H1 (cell line): ENCODE measurements around the gene ARHGEF10L. TPM values are rescaled to one million over a fixed set of nuclear protein-coding genes. Genes with fewer than 3 reads are reported as not detected.

Source experiments
- CTCF ChIA-PET: fragments of 300-600 bp; sonication (Branson Sonifier 250); formaldehyde crosslinking; loops from one replicate; lab custom pipeline; 2021; ENCODE audit not compliant: partially characterized antibody; lab: Charles Lee
- POLR2A ChIA-PET: fragments of 300-600 bp; sonication (Branson Sonifier 250); formaldehyde crosslinking; loops from one replicate; lab custom pipeline; 2021; ENCODE audit warnings: inconsistent platforms; ENCODE audit not compliant: partially characterized antibody; lab: Charles Lee
- DNase-seq, 2 experiments: peaks; one replicate each; pipeline versions ENCODE4 v3.0.0 to v3.0.0-alpha.2; 2010 to 2022; ENCODE audit warnings: low spot score in 2 of 2, low read depth in 1 of 2, mixed read lengths in 1 of 2
- FAIRE-seq: peaks from 2 replicates; lab custom pipeline; 2011; peaks lifted over from hg19 to GRCh38; lab: Jason Lieb, UNC
- H2AFZ ChIP-seq: 2 replicates; pipeline ENCODE4 v1.8.1; 2012; ENCODE audit warnings: low read length, inconsistent platforms
- H2AK5ac ChIP-seq: 2 replicates; pipeline ENCODE4 v1.6.1; 2013; ENCODE audit warnings: low read depth, low read length
- H2BK120ac ChIP-seq: replicated peaks from 2 replicates; pipeline ENCODE3; 2013; ENCODE audit warnings: low read depth, low read length, inconsistent platforms
- H2BK12ac ChIP-seq: 2 replicates; pipeline ENCODE4 v1.6.1; 2013; ENCODE audit warnings: low read depth, low read length
- H2BK15ac ChIP-seq: 2 replicates; pipeline ENCODE4 v1.6.1; 2013; ENCODE audit warnings: low read length
- H2BK20ac ChIP-seq: 2 replicates; pipeline ENCODE4 v1.6.1; 2013; ENCODE audit warnings: low read length
- H2BK5ac ChIP-seq: 2 replicates; pipeline ENCODE4 v1.6.1; 2013; ENCODE audit warnings: low read depth, low read length
- H3K14ac ChIP-seq: 2 replicates; pipeline ENCODE4 v1.6.1; 2013; ENCODE audit warnings: inconsistent platforms; ENCODE audit not compliant: insufficient read length
- H3K18ac ChIP-seq: 2 replicates; pipeline ENCODE4 v1.6.1; 2013; ENCODE audit warnings: low read length; ENCODE audit errors: extremely low read depth
- H3K23ac ChIP-seq: 2 replicates; pipeline ENCODE4 v1.6.1; 2013; ENCODE audit warnings: inconsistent platforms; ENCODE audit not compliant: insufficient read length
- H3K23me2 ChIP-seq: 2 replicates; pipeline ENCODE4 v1.6.1; 2013; ENCODE audit warnings: low read depth, low read length
- H3K27ac ChIP-seq: 2 replicates; pipeline ENCODE4 v1.6.1; 2011; ENCODE audit warnings: low read depth, low read length, inconsistent platforms
- H3K27me3 ChIP-seq, 4 experiments: replicated peaks in 1 of 4; 1 replicate in 1 of 4; 2 replicates in 3 of 4; pipeline versions ENCODE4 v1.6.1 to v1.8.1; 2011 to 2013; ENCODE audit warnings: low read length in 3 of 4, mild to moderate bottlenecking in 3 of 4, inconsistent platforms in 2 of 4, mixed read lengths in 2 of 4, moderate library complexity in 1 of 4; ENCODE audit not compliant: control insufficient read depth in 3 of 4, insufficient read depth in 3 of 4; ENCODE audit errors: extremely low read depth in 1 of 4
- H3K36me3 ChIP-seq, 4 experiments: 2 replicates each; pipeline versions ENCODE4 v1.6.1 to v1.8.1; 2011 to 2013; ENCODE audit warnings: mild to moderate bottlenecking in 4 of 4, low read length in 3 of 4, moderate library complexity in 2 of 4, control low read depth in 1 of 4, inconsistent platforms in 1 of 4; ENCODE audit not compliant: insufficient read depth in 4 of 4, control insufficient read depth in 2 of 4
- H3K4ac ChIP-seq: replicated peaks from 2 replicates; pipeline ENCODE3; 2013; ENCODE audit warnings: low read length, low read depth, mixed read lengths, inconsistent platforms; ENCODE audit not compliant: insufficient read length
- H3K4me1 ChIP-seq, 4 experiments: replicated peaks in 1 of 4; 1 replicate in 1 of 4; 2 replicates in 3 of 4; pipeline versions ENCODE4 v1.6.1 to v1.8.1; 2011 to 2013; ENCODE audit warnings: low read length in 3 of 4, inconsistent platforms in 2 of 4, mixed read lengths in 1 of 4; ENCODE audit not compliant: insufficient read depth in 4 of 4, control insufficient read depth in 3 of 4
- H3K4me2 ChIP-seq, 2 experiments: 2 replicates each; pipeline versions ENCODE4 v1.6.1 to v1.8.1; 2011 to 2013; ENCODE audit warnings: low read depth in 2 of 2, low read length in 2 of 2, control low read depth in 1 of 2, inconsistent platforms in 1 of 2, mild to moderate bottlenecking in 1 of 2; ENCODE audit not compliant: insufficient read depth in 1 of 2
- H3K4me3 ChIP-seq, 4 experiments: fragments of 200-600, 300-600 bp in 1 of 4; sonication (generic), shearing (Covaris generic), sonication (Bioruptor Twin) in 1 of 4; 2 replicates each; pipeline versions ENCODE4 v1.5.1 to v1.8.1; 2011 to 2016; ENCODE audit warnings: low read length in 4 of 4, low read depth in 3 of 4, control low read depth in 2 of 4, inconsistent platforms in 2 of 4, mild to moderate bottlenecking in 2 of 4, mixed read lengths in 1 of 4, moderate library complexity in 1 of 4; ENCODE audit not compliant: insufficient read depth in 2 of 4; ENCODE audit errors: extremely low read depth in 1 of 4
- H3K56ac ChIP-seq: replicated peaks from 2 replicates; pipeline ENCODE3; 2013; ENCODE audit warnings: low read depth, mild to moderate bottlenecking, mixed read lengths, low read length, inconsistent platforms; ENCODE audit not compliant: insufficient read length
- H3K79me1 ChIP-seq: 2 replicates; pipeline ENCODE4 v1.6.1; 2013; ENCODE audit warnings: low read depth, low read length, control low read depth
- H3K79me2 ChIP-seq, 2 experiments: 2 replicates each; pipeline versions ENCODE4 v1.6.1 to v1.8.1; 2012 to 2013; ENCODE audit warnings: low read length in 2 of 2, mild to moderate bottlenecking in 2 of 2, inconsistent platforms in 1 of 2; ENCODE audit not compliant: insufficient read depth in 2 of 2, control insufficient read depth in 1 of 2
- H3K9ac ChIP-seq, 4 experiments: replicated peaks in 1 of 4; 1 replicate in 1 of 4; 2 replicates in 3 of 4; pipeline versions ENCODE4 v1.6.1 to v1.8.1; 2011 to 2013; ENCODE audit warnings: low read depth in 3 of 4, low read length in 3 of 4, control low read depth in 2 of 4, mild to moderate bottlenecking in 2 of 4, moderate library complexity in 2 of 4, inconsistent platforms in 1 of 4; ENCODE audit errors: extremely low read depth in 1 of 4
- H3K9me3 ChIP-seq, 2 experiments: 2 replicates each; pipeline versions ENCODE4 v1.6.1 to v1.8.1; 2012 to 2013; ENCODE audit warnings: mild to moderate bottlenecking in 2 of 2, moderate library complexity in 2 of 2, control low read depth in 1 of 2, inconsistent platforms in 1 of 2, low read depth in 1 of 2, low read length in 1 of 2, mixed read lengths in 1 of 2; ENCODE audit not compliant: insufficient read depth in 2 of 2
- H4K20me1 ChIP-seq, 2 experiments: replicated peaks in 1 of 2; 2 replicates each; pipeline versions ENCODE3 to v1.8.1; 2011 to 2013; ENCODE audit warnings: inconsistent platforms in 2 of 2, low read length in 2 of 2, mild to moderate bottlenecking in 1 of 2; ENCODE audit not compliant: insufficient read depth in 2 of 2, control insufficient read depth in 1 of 2
- H4K5ac ChIP-seq: 2 replicates; pipeline ENCODE4 v1.6.1; 2013; ENCODE audit warnings: low read length, low read depth, mixed read lengths, inconsistent platforms; ENCODE audit not compliant: insufficient read length
- H4K8ac ChIP-seq: 2 replicates; pipeline ENCODE4 v1.8.0; 2013; ENCODE audit warnings: mild to moderate bottlenecking, moderate library complexity, low read length, inconsistent platforms; ENCODE audit not compliant: insufficient read depth; ENCODE audit errors: extremely low read depth
- H4K91ac ChIP-seq: replicated peaks from 2 replicates; pipeline ENCODE3; 2013; ENCODE audit warnings: low read length, mixed read lengths, inconsistent platforms; ENCODE audit not compliant: insufficient read length
- BCL11A ChIP-seq, 2 experiments: IDR thresholded peaks; one replicate each; pipeline ENCODE4 v1.6.1; 2011; ENCODE audit warnings: low read depth in 2 of 2, low read length in 2 of 2, mild to moderate bottlenecking in 2 of 2
- JUND ChIP-seq: IDR thresholded peaks from 2 replicates; pipeline ENCODE4 v1.6.1; 2011; ENCODE audit warnings: mild to moderate bottlenecking, improper control_type of control experiment, low read length
- MAFK ChIP-seq: IDR thresholded peaks from 2 replicates; pipeline ENCODE4 v1.6.1; 2012; ENCODE audit warnings: low read depth, mild to moderate bottlenecking, improper control_type of control experiment, low read length
- PHF8 ChIP-seq: fragments of 200-600 bp; sonication (generic); conservative IDR thresholded peaks from 2 replicates; pipeline ENCODE4 v1.7.1; 2012; ENCODE audit warnings: low read depth, mild to moderate bottlenecking, inconsistent platforms, low read length, moderate library complexity
- SIRT6 ChIP-seq: IDR thresholded peaks from one replicate; pipeline ENCODE4 v1.7.1; 2012; ENCODE audit warnings: low read length, inconsistent platforms
- YY1 ChIP-seq: IDR thresholded peaks from 2 replicates; pipeline ENCODE4 v1.6.1; 2011; ENCODE audit warnings: low read depth, mild to moderate bottlenecking, low read length
- WGBS, 2 experiments: shearing (Covaris generic) in 1 of 2; methylation state at CpG; one replicate each; pipeline versions ENCODE4 v1.1.6 to v1.1.7; 2013 to 2015; ENCODE audit warnings: low lambda C conversion rate in 2 of 2, mixed read lengths in 2 of 2, inconsistent platforms in 1 of 2, low coverage in 1 of 2, missing lambda C conversion rate in 1 of 2; ENCODE audit not compliant: insufficient replicate concordance in 2 of 2, insufficient coverage in 1 of 2, insufficient read length in 1 of 2; ENCODE audit errors: extremely low coverage in 1 of 2, missing lambda C conversion rate in 1 of 2; 5-methylcytosine and 5-hydroxymethylcytosine counted together
- polyA plus RNA-seq, 7 experiments: library from polyadenylated mRNA; depleted of rRNA in 3 of 7; stranded (reverse) in 5 of 7; unstranded in 2 of 7; fragments of >200 nt in 5 of 7; fragments of 200-250 nt in 2 of 7; gene quantifications; 1 replicate in 5 of 7; 2 replicates in 1 of 7; 4 replicates in 1 of 7; pipeline versions ENCODE4 v1.2.1 to v1.2.3, GENCODE V29; 2011 to 2013; ENCODE audit warnings: missing spikeins in 2 of 7, mixed read lengths in 2 of 7
- total RNA-seq: library from RNA; stranded (reverse); fragmentation: NEBNext Ultra II Directional; extraction: Animal tissue kit (Norgen Biotek cat#: 25700); gene quantifications from 2 replicates; pipeline ENCODE4 v1.2.1, GENCODE V29; 2021

Gene ARHGEF10L
- total and polyA plus RNA-seq, 2 of the 8 experiments (the other 6 are each of a cell fraction or from before 2014, with no cell fraction given): 33.6 to 39.6 TPM

DNA sequence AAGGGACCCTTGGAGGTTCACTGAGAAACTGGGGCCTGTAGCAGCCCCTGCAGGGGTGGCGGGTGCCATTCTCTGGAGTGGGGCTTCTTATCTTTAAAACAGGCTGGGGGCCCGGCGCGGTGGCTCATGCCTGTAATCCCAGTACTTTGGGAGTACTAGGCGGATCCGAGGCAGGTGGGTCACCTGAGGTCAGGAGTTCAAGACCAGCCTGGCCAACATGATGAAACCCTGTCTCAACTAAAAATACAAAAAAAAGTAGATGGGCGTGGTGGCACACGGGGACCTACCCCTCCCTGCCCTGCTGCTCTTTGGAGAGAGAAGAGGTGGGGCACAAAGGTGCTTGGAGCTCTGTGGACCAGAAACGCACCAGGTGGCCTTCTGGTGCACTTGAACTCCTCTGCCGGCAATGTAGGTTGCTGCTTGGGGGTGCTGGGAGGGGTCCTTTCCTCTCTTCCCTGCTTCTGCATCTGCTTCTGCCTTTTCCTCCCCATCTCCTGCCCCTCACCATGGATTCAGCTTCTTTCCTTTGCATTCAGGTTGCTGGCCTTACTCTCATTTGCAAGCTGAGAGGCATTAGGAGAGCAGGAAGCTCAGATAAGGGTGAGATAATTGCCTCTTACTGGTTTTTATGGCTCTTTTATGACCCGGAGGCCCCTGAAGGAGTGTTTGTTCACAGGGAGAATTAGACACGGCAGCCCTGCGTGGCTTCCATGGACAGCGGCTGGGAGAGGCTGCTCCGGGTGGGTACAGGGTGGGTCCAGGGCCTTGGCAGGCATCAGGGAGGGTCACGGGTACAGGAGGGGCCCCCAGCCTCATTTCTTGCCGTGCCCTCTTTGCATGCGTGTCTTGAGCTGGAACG, 57.4 kb downstream of the ARHGEF10L start:
- H3K79me1 ChIP-seq: peaks cover 14% of the 10 kb centered on the region
- H4K5ac ChIP-seq: no peak overlapping the region
- H2AK5ac ChIP-seq: no peak overlapping the region
- no peak overlapping the region for H3K4me3 ChIP-seq
- no peaks in the 10 kb centered on the region for H3K23me2 ChIP-seq
- no peak overlapping the region for H2BK20ac ChIP-seq
- H2BK120ac ChIP-seq: no peak overlapping the region
- H2BK15ac ChIP-seq: no peak overlapping the region
- ChIA-PET POLR2A (interaction anchor here (0.6 to 1.4 kb wide), 4 partner anchors 10 to 72 kb away, joined by 3 to 4 read pairs (median 3); no protein-coding TSS in a partner anchor), CTCF (interaction anchor here (0.9 to 86.2 kb wide), 5 partner anchors 9 to 103 kb away, joined by 4 to 1640 read pairs (median 39); no protein-coding TSS in a partner anchor)
- WGBS, 2 experiments: 85% methylated on average over 19 of the region's 19 CpGs; no CpG with 5 or more reads in 1 of the 2 experiments
- H3K23ac ChIP-seq: no peak overlapping the region
- no peaks in the 10 kb centered on the region for H3K9me3 ChIP-seq
- no peak overlapping the region for H3K4ac ChIP-seq
- no peak overlapping the region for H2AFZ ChIP-seq
- no peak overlapping the region for H4K8ac ChIP-seq
- H3K18ac ChIP-seq: no peak overlapping the region
- no peak overlapping the region for H3K14ac ChIP-seq
- no peaks in the 10 kb centered on the region; a peak in 2 of 8 replicates for H3K36me3 ChIP-seq
- H3K56ac ChIP-seq: no peak overlapping the region
- no peak overlapping the region for H3K4me2 ChIP-seq
- no peak overlapping the region for H3K27ac ChIP-seq
- peaks cover 0 to 5% of the 10 kb centered on the region in 2 experiments; a peak in 1 of 4 replicates for H3K79me2 ChIP-seq
- FAIRE-seq (no peak), DNase-seq (no peak)
- no peaks in the 10 kb centered on the region; a peak in 1 of 7 replicates for H3K27me3 ChIP-seq
- H4K20me1 ChIP-seq: no peaks in the 10 kb centered on the region
- no peak overlapping the region for H2BK12ac ChIP-seq
- H4K91ac ChIP-seq: no peak overlapping the region
- H3K9ac ChIP-seq: no peak overlapping the region
- no peak overlapping the region for H2BK5ac ChIP-seq
- H3K4me1 ChIP-seq: peaks cover 0 to 2% (median under 1%) of the 10 kb centered on the region in 4 experiments; a peak in 3 of 7 replicates
- TF ChIP-seq MAFK (no peak), PHF8 (no peak), SIRT6 (no peak), JUND (no peak), YY1 (no peak), BCL11A (IDR thresholded peaks at IDR 0.05; ENCODE audit: low read depth in 2 of 2, low read length in 2 of 2) (no peak)
